Astrocyte of the spinal cord (primary cell): ENCODE measurements around the gene SCRN1.
"Not testable (repeated sequence)": the region's sequence is repeated elsewhere in the genome, so short reads cannot be mapped to it uniquely, and the experiment has no call there.

Experiments used
- DNase-seq: peaks from one replicate; pipeline ENCODE4 v3.0.0; 2011; ENCODE audit warnings: low read depth, low spot score
- H3K4me3 ChIP-seq: 2 replicates; pipeline ENCODE4 v1.5.1; 2011; ENCODE audit warnings: low read depth, mild to moderate bottlenecking, low read length, moderate library complexity
- in situ Hi-C: cut with HindIII; loops from 2 replicates; pipeline ENCODE4 v1.10.0; 2017; ENCODE audit warnings: low sequenced_read_pairs
- TF ChIP-seq, protein P1 (sequence below): IDR thresholded peaks from 2 replicates; pipeline ENCODE4 v1.5.1; 2012; ENCODE audit warnings: low read depth, mild to moderate bottlenecking, low read length, inconsistent platforms

SCRN1 gene

DNA sequence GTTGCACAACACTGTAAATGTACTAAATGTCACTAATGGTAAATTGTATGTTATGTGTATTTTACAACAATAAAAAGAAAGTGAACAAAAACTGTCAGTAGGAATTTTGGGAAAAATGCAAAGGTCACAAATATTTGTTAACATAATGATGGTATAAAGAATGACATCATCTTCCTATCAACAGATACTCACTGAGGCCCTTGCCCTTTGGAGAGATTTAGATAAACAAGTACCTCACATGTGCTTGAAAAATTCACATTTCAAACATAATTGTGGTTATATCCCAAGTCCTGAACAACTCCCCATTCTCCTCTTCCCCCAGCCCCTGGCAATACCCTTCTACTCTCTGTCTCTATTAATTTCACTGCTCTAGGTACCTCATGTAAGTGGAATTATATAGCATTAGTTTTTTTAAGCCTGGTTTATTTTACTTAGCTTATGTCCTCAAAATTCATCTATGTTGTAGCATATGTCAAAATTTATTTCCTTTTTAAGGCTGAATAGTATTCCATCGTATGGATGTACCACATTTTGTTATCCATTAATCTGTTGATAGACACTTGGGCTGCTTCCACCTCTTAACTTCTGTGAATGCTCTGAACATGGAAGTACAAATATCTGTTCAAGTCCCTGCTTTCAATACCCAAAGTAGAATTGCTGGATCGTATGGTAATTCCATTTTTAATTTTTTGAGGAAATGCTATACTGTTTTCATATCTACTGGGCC lies 92.8 kb downstream of the SCRN1 start:
- DNase-seq = no peak
- TF ChIP-seq, protein P1, sequence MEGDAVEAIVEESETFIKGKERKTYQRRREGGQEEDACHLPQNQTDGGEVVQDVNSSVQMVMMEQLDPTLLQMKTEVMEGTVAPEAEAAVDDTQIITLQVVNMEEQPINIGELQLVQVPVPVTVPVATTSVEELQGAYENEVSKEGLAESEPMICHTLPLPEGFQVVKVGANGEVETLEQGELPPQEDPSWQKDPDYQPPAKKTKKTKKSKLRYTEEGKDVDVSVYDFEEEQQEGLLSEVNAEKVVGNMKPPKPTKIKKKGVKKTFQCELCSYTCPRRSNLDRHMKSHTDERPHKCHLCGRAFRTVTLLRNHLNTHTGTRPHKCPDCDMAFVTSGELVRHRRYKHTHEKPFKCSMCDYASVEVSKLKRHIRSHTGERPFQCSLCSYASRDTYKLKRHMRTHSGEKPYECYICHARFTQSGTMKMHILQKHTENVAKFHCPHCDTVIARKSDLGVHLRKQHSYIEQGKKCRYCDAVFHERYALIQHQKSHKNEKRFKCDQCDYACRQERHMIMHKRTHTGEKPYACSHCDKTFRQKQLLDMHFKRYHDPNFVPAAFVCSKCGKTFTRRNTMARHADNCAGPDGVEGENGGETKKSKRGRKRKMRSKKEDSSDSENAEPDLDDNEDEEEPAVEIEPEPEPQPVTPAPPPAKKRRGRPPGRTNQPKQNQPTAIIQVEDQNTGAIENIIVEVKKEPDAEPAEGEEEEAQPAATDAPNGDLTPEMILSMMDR = no peak
- in situ Hi-C loops = no loop called here
- H3K4me3 ChIP-seq = no peak overlapping the region

DNA sequence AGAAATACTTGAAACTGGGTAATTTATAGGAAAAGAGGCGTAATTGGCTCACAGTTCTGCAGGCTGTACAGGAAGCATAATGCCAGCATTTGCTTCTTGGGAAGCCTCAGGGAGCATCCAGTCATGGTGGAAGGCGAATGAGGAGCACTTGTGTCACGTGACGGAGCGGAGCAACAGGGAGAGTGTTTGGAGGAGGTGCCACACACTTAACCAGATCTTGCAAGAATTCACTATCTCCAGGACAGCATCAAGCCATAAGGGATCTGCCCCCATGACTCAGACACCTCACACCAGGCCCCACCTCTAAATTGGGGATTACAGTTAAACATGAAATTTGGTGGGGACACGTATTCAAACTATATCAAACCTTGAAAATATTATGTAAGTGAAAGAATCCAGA lies 94.0 kb downstream of the SCRN1 start:
- TF ChIP-seq, protein P1 = no peak
- no peak overlapping the region for H3K4me3 ChIP-seq
- DNase-seq = no peak
- in situ Hi-C loops = no loop called here

DNA sequence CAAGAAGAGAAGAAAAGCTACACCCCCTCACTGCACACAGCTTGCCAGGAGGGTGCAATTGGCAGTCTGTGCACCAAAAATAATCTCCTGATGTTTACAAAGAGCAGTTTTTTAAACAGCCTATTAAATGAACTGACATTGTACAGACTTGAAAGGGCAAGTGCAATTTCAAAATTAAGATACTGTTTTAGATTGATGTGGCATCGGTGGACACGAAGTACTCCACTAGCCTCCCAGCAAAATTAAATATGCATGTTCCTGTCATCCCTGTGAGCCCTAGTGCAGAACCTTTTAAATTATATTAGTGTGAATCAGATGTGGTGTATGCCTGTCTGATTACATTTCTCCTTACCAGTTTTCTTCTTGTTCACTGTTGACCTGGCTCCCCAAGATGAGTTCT lies 95.3 kb downstream of the SCRN1 start:
- no peak for DNase-seq
- in situ Hi-C loops = no loop called here
- TF ChIP-seq, protein P1 = no peak
- no peak overlapping the region for H3K4me3 ChIP-seq

DNA sequence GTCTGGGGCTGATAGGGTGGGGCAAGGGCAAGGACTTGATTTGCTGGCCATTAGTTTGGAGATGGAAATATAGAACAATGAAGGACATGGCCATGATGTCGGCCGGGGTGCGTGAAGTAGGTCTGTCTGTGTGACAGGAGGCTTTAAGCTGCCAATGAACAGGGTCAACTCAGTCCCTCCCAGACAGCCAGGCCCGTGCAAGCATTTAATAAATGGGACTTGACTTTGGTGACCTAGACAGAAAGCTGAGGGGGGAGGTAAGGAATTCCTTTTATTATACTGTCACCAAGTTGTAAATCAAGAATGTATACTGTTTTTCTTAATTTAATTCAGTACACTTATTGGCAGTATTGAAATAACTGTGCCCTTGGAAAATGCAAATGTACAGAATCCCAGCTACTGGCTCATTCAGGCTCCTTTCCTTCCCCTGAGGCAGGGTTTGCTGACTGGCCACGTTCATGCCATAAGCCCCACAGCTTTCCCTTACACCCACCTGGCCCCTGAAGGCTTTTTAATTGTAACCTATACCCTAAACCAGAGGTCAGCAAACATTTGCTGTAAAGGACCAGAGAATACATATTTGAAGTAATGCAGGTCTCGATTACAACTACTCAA lies 96.1 kb downstream of the SCRN1 start:
- DNase-seq = no peak
- TF ChIP-seq, protein P1 = no peak
- in situ Hi-C loops = no loop called here
- no peak overlapping the region for H3K4me3 ChIP-seq

DNA sequence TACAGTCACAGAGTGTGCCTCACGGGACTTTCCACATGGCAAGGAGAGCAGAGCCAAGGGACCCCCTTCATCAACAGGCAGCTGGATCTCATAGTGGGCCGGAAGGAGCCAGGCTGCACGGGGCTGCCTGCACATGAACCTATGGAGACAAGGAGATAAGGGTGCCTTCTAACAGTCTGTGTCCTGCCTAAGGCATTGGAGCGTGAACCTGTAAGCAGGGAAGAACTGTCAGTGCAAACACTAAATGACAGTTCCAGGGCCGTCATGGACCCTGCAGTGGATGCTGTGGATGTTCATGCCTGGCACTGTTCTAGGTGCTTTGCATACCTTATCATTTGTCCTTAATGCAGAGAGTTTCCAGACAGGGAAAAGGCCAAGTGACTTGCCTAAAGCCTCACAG lies 97.4 kb downstream of the SCRN1 start:
- H3K4me3 ChIP-seq = no peak overlapping the region
- DNase-seq = no peak
- in situ Hi-C loops = no loop called here
- TF ChIP-seq, protein P1 = no peak

DNA sequence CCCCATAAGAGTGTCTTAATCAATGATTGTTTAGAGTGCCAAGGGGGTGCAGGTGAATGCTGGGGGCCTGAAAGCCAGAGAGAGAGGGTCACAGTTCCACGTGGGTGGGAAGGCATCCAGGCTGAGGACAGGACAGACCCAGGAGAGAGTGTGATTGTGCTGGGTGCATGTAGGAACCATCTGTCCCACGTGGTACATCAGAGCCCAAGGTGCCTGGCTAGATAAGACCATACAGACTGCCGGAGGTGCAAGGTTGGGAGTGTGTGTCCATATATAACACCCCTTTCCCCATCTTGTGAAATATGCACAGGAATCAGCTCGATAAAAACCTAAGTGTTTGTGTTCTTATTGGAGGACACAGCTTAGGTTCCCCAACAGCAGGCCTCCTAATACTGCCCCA lies 97.8 kb downstream of the SCRN1 start:
- TF ChIP-seq, protein P1 = no peak

DNA sequence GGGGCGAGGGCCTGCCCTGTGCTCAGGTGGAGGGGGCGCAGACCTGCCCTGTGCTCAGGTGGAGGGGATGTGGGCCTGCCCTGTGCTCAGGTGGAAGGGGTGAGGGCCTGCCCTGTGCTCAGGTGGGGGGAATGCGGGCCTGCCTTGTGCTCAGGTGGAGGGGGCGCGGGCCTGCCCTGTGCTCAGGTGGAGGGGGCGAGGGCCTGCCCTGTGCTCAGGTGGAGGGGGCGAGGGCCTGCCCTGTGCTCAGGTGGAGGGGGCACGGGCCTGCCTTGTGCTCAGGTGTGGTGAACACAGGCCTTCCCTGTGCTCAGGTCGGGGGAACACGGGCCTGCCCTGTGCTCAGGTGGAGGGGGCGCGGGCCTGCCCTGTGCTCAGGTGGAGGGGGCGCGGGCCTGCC lies 98.8 kb downstream of the SCRN1 start:
- in situ Hi-C loops, DNase-seq, H3K4me3 ChIP-seq: not testable (repeated sequence)

More for the DNA sequence above, 97.8 kb downstream of the SCRN1 start:
- no peak overlapping the region for H3K4me3 ChIP-seq
- no peak for DNase-seq
- in situ Hi-C loops = no loop called here
